ENCODE measurements around the gene PDXP. TPM values are rescaled to one million over a fixed set of nuclear protein-coding genes. Genes with fewer than 3 reads are reported as not detected.

The PDXP gene
- total RNA-seq, 1 experiment from 2014 or later: 36.9 TPM

DNA sequence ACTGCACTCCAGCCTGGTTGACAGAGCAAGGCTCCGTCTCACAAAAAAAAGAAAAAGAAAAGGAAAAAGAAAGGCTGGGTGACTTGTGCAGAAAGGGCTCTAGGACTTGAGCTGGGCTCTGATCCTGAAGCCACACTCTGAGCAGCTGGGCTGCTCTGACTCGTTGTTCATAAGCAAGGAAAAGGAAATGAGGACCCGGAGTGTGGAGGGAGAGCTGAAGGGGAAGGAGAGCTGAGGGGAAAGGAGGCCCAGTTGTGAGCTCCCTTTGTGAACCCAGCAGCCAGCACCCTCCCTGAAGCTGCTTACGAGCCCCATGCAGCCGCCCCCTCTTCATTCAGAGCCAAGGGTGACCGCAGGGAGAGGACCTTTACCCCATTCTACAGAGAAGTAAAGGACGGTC, 31.4 kb upstream of the PDXP start:
- intact Hi-C loops (cut with micrococcal nuclease): no loop called here
- Histone ChIP-seq H3K4me2 (ENCODE audit: low read length) (no peak overlapping the region), H3K4me1 (ENCODE audit: insufficient read depth, low read length) (no peaks in the 10 kb centered on the region), H3K4me3 (ENCODE audit: low read length) (no peak overlapping the region), H4K20me1 (ENCODE audit: low read length) (no peaks in the 10 kb centered on the region), H3K9ac (ENCODE audit: low read length) (no peak overlapping the region), H3F3A (ENCODE audit: low read length, unreplicated experiment) (no peaks in the 10 kb centered on the region), H3K36me3 (ENCODE audit: low read depth, low read length) (no peaks in the 10 kb centered on the region), H2AFZ (ENCODE audit: low read length) (no peak overlapping the region), H3K79me2 (ENCODE audit: low read length) (no peaks in the 10 kb centered on the region), H3K27ac (ENCODE audit: low read length) (no peak overlapping the region), H3K9me2 (replicated peaks; ENCODE audit: low read length) (no peaks in the 10 kb centered on the region), H3K27me3 (ENCODE audit: low read length) (no peaks in the 10 kb centered on the region), H3K9me3 (ENCODE audit: low read length) (no peaks in the 10 kb centered on the region)
- no peak for TF ChIP-seq EZH2 (IDR thresholded peaks at IDR 0.05; ENCODE audit: low read length, unreplicated experiment)
- TF ChIP-seq EZH2phosphoT487 (IDR thresholded peaks at IDR 0.05; ENCODE audit: borderline replicate concordance, low read length): no peak
- TF ChIP-seq, protein P1, sequence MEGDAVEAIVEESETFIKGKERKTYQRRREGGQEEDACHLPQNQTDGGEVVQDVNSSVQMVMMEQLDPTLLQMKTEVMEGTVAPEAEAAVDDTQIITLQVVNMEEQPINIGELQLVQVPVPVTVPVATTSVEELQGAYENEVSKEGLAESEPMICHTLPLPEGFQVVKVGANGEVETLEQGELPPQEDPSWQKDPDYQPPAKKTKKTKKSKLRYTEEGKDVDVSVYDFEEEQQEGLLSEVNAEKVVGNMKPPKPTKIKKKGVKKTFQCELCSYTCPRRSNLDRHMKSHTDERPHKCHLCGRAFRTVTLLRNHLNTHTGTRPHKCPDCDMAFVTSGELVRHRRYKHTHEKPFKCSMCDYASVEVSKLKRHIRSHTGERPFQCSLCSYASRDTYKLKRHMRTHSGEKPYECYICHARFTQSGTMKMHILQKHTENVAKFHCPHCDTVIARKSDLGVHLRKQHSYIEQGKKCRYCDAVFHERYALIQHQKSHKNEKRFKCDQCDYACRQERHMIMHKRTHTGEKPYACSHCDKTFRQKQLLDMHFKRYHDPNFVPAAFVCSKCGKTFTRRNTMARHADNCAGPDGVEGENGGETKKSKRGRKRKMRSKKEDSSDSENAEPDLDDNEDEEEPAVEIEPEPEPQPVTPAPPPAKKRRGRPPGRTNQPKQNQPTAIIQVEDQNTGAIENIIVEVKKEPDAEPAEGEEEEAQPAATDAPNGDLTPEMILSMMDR (conservative IDR thresholded peaks at IDR 0.05; ENCODE audit: low read depth, low read length): no peak
- ChIA-PET CTCF (no interaction called here), POLR2A (ENCODE audit: unreplicated experiment) (no interaction called here)
- no peak for ATAC-seq
- no TSS peak for BruUV-seq (replicated peaks)
- no peak for DNase-seq

DNA sequence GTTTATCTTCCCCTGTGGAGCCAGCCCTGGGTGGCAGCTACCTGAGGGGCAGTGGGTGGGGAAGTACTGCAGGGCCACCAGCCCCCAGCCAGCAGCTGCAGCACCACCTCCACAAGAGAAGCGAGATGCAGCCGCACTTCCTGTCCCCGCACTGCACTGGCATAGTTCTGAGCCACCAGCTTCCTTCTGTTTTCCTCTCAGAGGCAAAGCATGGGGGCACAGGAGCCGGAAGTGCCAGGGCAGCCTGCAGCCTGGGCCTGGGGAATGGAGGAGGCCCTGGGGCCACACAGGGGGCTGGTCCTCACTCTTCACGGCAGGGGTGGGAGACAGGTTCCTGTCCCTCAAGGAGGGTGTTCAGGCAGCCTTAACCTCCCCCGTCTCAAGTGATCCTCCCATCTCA, 31.0 kb upstream of the PDXP start:
- TF ChIP-seq EZH2phosphoT487 (IDR thresholded peaks at IDR 0.05; ENCODE audit: borderline replicate concordance, low read length) (no peak), EZH2 (IDR thresholded peaks at IDR 0.05; ENCODE audit: low read length, unreplicated experiment) (no peak)
- TF ChIP-seq, protein P1 (conservative IDR thresholded peaks at IDR 0.05; ENCODE audit: low read depth, low read length): no peak
- Histone ChIP-seq H3K4me3 (ENCODE audit: low read length) (no peak overlapping the region), H3K4me2 (ENCODE audit: low read length) (no peak overlapping the region), H3F3A (ENCODE audit: low read length, unreplicated experiment) (no peaks in the 10 kb centered on the region), H3K27me3 (ENCODE audit: low read length) (no peaks in the 10 kb centered on the region), H3K4me1 (ENCODE audit: insufficient read depth, low read length) (no peaks in the 10 kb centered on the region), H3K9me2 (replicated peaks; ENCODE audit: low read length) (no peaks in the 10 kb centered on the region), H3K79me2 (ENCODE audit: low read length) (no peaks in the 10 kb centered on the region), H3K9me3 (ENCODE audit: low read length) (no peaks in the 10 kb centered on the region), H3K36me3 (ENCODE audit: low read depth, low read length) (no peaks in the 10 kb centered on the region), H3K9ac (ENCODE audit: low read length) (no peak overlapping the region), H3K27ac (ENCODE audit: low read length) (no peak overlapping the region), H4K20me1 (ENCODE audit: low read length) (no peaks in the 10 kb centered on the region), H2AFZ (ENCODE audit: low read length) (no peak overlapping the region)
- no peak for ATAC-seq
- intact Hi-C loops (cut with micrococcal nuclease): no loop called here
- ChIA-PET POLR2A (ENCODE audit: unreplicated experiment) (no interaction called here), CTCF (no interaction called here)
- BruUV-seq (replicated peaks): no TSS peak
- no peak for DNase-seq

DNA sequence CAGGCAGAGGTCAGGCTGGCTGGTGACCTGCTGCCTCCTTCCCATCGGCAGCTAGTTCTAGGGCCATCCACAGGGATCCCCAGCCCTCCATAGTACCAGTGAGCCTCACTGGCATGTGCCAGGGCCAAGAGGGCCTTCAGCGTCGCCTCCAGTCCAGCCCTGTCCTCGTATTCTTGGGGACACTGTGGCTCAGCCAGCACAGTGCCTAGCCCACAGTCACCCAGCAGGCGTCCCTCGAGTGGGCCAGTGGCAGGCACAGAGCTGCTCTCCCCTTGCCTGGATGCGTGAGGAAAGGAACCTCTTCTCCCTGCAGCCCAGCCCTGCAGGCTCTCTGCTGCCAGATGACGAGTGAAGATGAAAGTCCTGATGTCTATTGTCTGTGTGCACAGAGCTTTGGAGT, 29.7 kb upstream of the PDXP start:
- no peaks in the 10 kb centered on the region for H3K36me3 ChIP-seq (ENCODE audit: low read depth, low read length)
- H3F3A ChIP-seq (ENCODE audit: low read length, unreplicated experiment): no peaks in the 10 kb centered on the region
- ChIA-PET CTCF (no interaction called here), POLR2A (ENCODE audit: unreplicated experiment) (interaction anchor here (0.6 kb wide), 1 partner anchor 28 kb away, joined by 5 read pairs; no protein-coding TSS in a partner anchor)
- BruUV-seq (replicated peaks): no TSS peak
- H3K9ac ChIP-seq (ENCODE audit: low read length): no peak overlapping the region
- H2AFZ ChIP-seq (ENCODE audit: low read length): no peak overlapping the region
- H3K9me3 ChIP-seq (ENCODE audit: low read length): no peaks in the 10 kb centered on the region
- no peaks in the 10 kb centered on the region for H3K27me3 ChIP-seq (ENCODE audit: low read length)
- TF ChIP-seq EZH2 (IDR thresholded peaks at IDR 0.05; ENCODE audit: low read length, unreplicated experiment): no peak
- TF ChIP-seq, protein P1 (conservative IDR thresholded peaks at IDR 0.05; ENCODE audit: low read depth, low read length): no peak
- TF ChIP-seq EZH2phosphoT487 (IDR thresholded peaks at IDR 0.05; ENCODE audit: borderline replicate concordance, low read length): no peak
- no peaks in the 10 kb centered on the region for H3K4me1 ChIP-seq (ENCODE audit: insufficient read depth, low read length)
- DNase-seq (no peak), ATAC-seq (no peak)
- no peak overlapping the region for H3K4me2 ChIP-seq (ENCODE audit: low read length)
- H3K4me3 ChIP-seq (ENCODE audit: low read length): no peak overlapping the region
- intact Hi-C loops (cut with micrococcal nuclease): no loop called here
- H4K20me1 ChIP-seq (ENCODE audit: low read length): no peaks in the 10 kb centered on the region
- no peak overlapping the region for H3K27ac ChIP-seq (ENCODE audit: low read length)
- H3K9me2 ChIP-seq (replicated peaks; ENCODE audit: low read length): no peaks in the 10 kb centered on the region
- no peaks in the 10 kb centered on the region for H3K79me2 ChIP-seq (ENCODE audit: low read length)

All from PC-3 (cell line).